Stimulated activated naive CD8-positive, alpha-beta T cell treated with anti-CD3 and anti-CD28 coated beads, Interleukin-15, Interleukin-2, amounts not matched to agents 100 U/mL and 50 U/mL, for 24 hours (primary cell): ENCODE measurements around the gene BCL2L12.
"Not testable (repeated sequence)": the region's sequence is repeated elsewhere in the genome, so short reads cannot be mapped to it uniquely, and the experiment has no call there.

Experiments used
- ATAC-seq: fragments of 150-1000 bp; cut with Tn5 transposase; one replicate; pipeline ENCODE4 v1.10.0; 2021
- DNase-seq: peaks from one replicate; pipeline ENCODE4 v3.0.0; 2021

BCL2L12 gene

GRCh38 chr19:49710372-49710951, 44.7 kb downstream of the BCL2L12 start:
- no peak for DNase-seq

GRCh38 chr19:49712397-49712859, 46.7 kb downstream of the BCL2L12 start:
- DNase-seq (no peak), ATAC-seq (no peak)

More at GRCh38 chr19:49710372-49710951, 44.7 kb downstream of the BCL2L12 start:
- no peak for ATAC-seq

- DNase-seq (no peak), ATAC-seq (no peak)
These were observed 47.6 kb downstream of the BCL2L12 start for GRCh38 chr19:49713236-49713845.

- no peak for ATAC-seq
- no peak for DNase-seq
These were observed 50.4 kb downstream of the BCL2L12 start for GRCh38 chr19:49716154-49716553.

GRCh38 chr19:49718511-49718910, 52.8 kb downstream of the BCL2L12 start:
- no peak for ATAC-seq
- DNase-seq, result no peak

GRCh38 chr19:49718991-49719390, 53.3 kb downstream of the BCL2L12 start:
- no peak for DNase-seq
- no peak for ATAC-seq

GRCh38 chr19:49719420-49719819, 53.7 kb downstream of the BCL2L12 start:
- ATAC-seq, result not testable (repeated sequence)

More at GRCh38 chr19:49719420-49719819, 53.7 kb downstream of the BCL2L12 start:
- not testable (repeated sequence) for DNase-seq
